CD4-positive, alpha-beta T cell treated with Interferon alpha-2 for 1 hour (primary cell): ENCODE measurements around the gene HRCT1.
"Not testable (repeated sequence)": the region's sequence is repeated elsewhere in the genome, so short reads cannot be mapped to it uniquely, and the experiment has no call there.

Experiments used
- DNase-seq, 2 donors: peaks; one replicate each; pipeline ENCODE4 v3.0.0-alpha.2; 2020 to 2022

HRCT1 gene

DNA sequence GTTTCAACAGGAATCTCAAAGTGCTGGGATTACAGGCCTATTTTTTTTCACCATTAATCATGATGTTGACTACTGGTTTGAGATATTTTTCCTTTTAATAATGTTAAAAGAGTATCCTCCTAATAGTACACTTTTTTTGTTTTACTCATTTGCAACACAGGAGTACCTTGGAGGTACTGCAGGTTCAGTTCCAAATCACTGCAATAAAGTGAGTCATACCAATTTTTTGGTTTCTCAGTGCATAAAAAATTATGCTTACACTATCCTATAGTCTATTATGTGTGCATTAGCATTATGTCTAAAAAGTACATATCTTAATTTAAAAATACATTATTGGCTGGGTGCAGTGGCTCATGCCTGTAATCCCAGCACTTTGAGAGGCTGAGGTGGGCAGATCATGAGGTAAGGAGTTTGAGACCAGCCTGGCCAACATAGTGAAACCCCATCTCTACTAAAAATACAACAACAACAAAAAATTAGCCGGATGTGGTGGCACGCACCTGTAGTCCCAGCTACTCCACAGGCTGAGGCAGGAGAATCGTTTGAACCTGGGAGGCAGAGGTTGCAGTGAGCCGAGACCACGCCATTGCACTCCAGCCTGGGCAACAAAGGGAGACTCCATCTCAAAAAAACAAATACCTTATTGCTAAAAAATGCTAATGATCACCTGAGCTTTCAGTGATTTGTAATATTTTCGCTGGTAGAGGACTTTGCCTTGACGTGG is 8.5 kb upstream of the HRCT1 start:
- not testable (repeated sequence) for DNase-seq

DNA sequence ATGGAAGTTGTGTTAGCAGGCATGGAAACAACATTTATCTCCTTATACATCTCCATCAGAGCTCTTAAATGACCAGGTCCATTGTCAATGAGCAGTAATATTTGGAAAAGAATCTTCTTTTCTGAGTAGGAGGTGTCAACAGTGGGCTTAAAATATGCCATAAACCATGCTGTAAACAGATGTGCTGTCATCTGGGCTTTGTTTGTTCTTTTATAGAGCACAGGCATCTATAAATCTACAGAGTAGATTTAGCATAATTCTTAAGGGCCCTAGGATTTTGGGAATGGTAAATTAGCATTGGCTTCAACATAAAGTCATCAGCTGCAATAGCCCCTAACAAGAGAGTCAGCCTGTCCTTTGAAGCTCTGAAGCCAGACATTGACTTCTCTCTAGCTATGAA is 7.7 kb upstream of the HRCT1 start:
- no peak for DNase-seq

DNA sequence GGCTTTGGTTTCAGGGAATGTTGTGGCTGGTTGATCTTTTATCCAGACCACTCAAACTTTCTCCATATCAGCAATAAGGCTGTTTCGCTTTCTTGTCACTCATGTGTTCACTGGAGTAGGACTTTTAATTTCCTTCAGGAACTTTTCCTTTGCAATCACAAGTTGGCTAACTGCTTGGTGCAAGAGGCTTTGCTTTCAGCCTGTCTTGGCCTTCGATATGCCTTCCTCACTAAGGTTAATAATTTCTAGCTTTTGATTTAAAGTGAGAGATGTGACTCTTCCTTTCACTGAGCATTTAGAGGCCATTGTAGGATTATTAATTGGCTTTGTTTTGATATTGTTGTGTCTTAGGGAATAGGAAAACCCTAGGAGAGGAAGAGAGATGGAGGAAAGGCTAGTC is 7.0 kb upstream of the HRCT1 start:
- no peak for DNase-seq

DNA sequence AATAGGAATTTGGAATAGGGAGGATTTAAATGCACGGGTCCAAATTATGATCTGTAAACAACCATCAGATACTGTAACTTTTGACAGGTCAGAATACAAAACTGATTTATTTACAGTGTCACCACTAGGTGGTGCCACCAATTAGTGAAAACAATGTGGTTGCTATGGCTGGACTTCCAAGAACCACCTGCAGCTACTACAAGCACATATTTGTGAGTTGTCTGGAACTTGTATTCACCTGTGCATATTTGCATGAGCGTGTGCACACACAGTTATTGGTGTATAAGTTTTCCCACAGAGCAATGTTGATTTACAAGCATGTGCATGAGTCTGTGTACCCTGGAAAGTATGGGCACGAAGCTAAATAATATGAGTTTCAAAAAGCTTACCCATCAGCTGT is 3.0 kb upstream of the HRCT1 start:
- DNase-seq, result peak; percentile 50 to 74

DNA sequence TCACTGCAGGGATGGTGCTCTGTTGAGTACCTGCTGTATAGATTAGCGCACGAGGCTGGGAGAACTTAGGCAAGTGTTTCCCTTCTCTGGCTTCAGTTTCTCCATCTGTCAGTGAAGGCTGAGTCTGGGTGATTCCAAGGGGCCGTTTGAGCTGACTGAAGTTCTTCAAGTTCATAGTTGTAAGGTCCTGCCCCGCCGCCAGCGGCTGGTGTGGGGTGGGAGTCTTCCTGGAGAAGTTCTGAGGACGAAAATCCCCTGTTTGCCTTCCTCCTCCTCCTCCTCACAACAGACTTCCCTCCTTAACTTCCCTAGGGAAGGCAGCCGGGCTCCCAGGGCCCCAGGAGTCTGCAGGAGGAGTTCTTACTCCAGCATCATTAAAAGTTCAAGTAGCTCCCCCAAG is 1.7 kb upstream of the HRCT1 start:
- DNase-seq, result no peak

DNA sequence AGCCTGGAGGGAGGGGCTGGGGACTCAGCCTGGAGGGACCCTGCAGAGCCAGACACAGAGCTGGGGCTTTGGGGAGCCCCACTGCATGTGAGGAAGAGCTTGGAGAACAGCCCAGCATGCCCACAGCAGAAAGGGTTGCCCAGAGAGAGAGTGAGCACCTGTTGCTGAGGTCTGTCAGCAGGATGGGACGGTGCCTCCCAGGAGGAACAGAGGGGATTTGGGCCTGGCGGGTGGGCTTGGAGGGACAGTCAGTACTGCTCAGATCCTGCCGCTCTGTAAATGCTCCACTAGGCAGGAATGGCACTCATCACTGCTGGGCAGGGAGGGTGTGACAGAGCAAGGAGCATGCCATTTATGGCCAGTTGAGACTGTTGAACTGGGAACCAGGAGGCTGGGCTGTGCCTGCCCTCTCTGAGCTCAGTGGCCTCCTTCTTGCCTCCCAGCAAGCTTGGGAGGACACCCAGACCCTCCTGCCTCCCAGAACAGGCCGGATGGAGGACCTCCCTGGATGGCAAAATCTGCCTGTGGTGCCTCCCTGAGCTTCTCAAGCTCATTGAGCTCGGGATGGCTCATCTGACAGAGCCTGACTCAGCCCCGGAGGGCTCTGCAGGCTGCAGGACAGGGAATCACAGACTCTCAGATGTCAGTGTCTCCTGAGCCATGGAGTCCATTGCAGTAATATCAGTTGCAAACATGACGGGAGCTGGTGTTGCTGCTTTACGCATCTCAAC is 786 bp upstream of the HRCT1 start:
- DNase-seq, result no peak

DNA sequence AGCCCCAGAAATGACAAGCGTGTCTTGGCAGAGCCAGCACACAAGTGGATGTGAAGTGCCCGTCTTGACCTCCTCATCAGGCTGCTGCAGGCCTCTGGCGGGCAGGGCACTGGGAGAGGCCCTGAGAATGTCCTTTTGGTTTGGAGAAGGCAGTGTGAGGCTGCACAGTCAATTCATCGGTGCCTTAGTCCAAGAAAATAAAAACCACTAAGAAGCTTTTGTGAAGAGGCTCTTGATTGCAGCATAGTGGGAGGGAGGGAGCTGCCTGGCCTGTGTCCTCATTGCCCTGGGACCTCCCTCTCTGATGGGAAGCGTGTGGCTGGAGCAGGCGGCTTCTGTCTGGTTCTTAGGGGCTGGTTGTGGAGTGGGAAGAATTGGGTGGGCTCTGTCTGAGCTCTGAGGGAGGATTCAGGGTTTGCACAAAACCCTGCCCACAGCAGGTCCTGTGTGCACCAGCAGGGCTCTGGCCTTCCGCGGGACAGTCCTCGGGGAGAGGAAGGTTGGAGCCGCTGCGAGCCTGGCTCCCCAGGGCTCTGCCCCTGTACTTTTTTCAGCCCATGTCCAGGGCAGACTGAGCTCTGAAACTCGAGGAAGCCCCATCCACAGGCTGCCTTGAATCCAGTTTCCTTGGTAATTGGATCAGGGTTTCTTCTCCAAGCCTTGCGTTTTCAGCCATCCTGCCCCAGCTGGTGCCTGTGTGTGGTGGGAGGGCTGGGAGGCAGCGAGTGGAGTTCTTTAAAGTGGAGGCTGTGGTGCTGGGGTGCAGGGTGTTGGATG is 1.1 kb downstream of the HRCT1 start:
- no peak for DNase-seq

DNA sequence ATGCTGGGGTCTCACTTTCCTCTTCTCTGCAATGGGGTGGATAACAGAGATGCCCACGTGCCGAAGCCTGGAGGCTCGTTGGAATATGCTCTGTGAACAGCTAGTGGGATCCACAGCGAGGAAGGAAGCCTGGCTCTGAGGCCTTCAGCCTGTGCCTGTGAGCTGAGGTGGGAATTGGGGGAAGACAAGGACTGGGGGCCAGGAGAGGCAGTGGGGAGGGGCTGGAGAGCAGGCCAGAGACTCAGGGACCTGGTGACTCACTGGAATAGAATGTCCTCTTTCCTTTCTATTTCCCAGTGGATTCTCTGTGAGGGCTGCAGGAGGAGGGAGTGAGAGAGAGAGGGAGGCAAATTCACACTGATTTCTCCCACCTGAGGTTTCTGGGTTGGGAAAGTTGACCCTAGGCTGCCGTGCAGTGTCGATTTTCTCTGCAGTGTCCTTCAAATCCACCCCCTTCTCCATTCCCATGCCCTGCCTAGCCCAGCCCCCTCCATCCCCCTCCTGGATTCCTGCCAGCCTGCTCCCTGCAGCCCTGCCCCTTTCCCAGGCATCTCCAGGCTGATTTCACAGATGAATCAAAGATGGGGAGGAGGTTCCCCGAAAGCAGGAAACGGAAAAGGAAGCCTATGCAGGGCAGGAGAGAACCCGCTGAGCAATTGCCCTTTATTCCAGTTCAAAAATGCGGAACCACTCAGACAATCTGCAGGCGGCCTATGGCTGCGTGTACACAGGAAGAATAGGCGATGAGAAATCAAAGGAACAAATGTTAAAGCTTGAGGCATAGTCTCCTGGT is 1.9 kb downstream of the HRCT1 start:
- DNase-seq, result peak; percentile 22 to 24

DNA sequence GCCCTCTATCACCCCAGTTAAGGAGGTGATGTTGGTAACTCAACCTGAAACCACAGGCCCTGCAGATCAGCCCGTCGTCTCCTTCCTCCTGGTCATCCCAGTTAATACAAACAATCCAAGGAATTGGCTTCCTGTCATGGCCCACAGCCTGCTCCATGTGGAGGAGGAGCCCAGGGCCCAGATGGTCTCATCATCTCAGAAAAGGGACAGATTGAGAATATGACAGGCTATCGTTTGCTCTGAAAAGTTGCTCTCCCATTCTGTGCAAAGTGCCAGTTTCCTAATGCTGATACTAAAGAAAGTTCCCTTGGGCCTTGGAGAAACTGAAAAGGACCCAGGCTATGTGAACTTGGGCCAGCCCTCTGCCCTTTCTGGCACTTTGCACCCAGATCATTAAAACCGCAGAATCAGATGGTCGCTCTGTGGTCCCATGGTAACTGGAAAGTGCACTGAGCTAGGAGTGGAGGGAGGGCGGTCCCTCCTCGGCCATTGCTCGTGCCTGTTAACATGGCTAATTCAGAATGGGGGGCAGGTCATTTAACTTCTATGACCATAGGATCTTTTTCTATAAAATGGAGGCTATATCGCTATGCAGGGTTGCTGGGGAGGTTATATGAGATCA is 2.6 kb downstream of the HRCT1 start:
- no peak for DNase-seq

DNA sequence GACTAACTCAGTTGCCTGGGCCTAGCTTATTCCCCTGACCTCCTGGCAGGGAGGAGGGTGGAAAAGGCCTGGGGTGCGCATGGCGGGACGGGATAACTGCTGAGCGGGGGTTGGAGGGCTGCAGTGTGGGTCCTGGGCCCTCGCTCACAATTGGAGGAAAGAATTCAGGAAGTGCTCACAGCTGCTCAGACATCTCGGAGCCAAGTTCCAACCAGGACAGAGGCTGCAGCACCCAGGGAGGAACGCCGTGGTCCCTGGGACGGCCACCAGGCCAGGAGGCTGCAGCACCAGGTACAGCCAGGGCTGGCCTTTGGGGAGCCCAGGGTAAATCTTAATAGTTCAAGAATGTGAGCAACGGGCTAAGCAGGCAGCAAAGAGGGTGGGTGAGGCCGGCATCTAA is 3.3 kb downstream of the HRCT1 start, which contains the start of gene SPAAR:
Gene SPAAR (plus strand): TSS at position 217 of the 400 bp plus-strand sequence. CDS start 974 bp downstream, outside the sequence.
- DNase-seq, result no peak

DNA sequence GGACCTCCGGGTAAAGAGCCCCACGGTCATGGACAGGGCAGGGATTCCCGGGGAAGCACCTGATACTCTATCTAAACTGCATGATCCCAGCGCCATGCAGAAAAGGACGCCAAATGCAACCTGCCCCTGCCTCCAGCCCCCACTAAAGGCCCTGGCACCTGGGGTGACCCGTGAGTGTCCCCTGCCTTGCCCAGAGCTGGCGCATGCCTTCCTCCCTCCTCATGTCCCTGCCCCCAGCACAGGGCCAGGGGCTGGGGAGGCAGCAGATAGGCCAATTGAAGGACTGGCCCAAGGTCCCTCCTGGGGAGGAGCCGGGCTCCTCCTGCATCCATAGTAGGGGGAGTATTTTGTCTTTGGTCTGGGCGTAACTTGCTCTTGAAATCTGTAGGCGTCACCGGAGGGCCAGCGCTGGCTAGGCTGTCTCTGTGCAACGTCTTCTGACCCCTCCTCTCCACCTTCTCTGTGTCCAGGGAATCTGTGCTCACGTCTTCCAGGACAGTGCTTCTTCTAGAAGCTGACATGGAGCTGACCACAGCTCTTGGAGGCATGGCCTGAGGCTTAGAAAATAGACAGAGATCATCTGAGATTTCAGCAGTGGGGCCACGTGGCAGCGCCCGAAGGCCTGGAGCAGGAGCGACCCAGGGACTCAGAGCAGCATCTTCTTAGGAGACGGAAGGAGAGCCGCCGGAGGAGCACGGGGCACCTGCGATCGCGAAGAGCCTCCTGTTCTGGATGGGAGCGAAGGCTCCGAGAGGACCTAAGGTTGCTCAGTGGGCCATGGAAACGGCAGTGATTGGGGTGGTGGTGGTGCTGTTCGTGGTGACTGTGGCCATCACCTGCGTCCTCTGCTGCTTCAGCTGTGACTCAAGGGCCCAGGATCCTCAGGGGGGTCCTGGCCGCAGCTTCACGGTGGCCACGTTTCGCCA is 3.9 kb downstream of the HRCT1 start:
- DNase-seq, result no peak

DNA sequence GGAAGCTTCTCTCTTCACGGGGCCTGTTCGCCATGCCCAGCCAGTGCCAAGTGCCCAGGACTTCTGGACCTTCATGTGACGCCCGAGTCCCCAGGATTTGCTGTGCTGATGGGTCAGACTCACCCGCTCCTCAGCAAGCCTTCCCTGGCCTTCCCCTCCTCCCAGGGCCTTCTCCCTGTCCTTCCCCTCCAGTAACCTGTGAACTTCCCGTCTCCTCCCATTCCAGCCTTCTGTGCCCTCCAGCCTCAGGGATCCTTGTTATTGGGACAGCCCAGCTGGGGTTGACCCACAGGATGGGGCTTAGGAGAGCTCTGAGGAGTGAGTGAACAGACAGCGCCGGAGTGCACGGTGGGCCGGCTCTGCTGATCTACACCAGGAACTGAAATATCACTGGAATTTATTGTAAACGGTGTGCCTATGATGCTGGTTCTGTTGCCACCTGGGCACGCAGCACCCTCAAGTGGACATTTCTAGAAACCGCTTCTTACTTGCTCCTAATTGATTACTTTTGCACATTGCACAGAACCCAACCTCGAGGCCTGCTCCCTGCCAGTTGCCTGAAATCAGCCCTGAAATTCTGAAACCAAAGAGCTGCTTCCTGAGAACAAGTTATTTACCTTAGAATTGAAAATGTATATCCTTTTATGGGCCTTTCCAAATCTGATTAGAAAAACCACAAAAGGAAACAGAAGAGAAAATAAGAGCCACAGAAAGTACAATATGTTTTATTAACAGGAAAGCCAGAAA is 4.8 kb downstream of the HRCT1 start:
- DNase-seq, result peak; percentile 46 to 73

DNA sequence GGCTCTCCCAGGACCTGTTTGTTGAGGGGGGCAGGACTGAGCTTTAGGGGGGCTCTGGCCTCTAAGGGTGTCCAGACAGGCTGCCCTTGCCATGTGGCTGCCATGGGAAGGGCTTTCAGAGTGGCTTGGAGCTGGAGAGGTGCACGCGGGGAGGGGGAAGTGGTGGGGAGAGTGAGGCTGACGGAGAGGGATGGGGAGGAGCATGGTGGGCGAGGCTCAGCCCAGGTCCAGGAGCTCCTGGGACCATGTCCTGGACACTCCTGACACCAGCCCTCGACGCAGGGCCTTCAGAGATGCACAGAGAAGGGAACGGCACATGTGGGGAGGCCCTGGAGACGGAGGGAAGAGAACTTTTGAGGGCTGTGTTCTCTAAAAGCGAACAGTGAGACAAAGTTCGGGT is 5.7 kb downstream of the HRCT1 start:
- DNase-seq, result no peak

DNA sequence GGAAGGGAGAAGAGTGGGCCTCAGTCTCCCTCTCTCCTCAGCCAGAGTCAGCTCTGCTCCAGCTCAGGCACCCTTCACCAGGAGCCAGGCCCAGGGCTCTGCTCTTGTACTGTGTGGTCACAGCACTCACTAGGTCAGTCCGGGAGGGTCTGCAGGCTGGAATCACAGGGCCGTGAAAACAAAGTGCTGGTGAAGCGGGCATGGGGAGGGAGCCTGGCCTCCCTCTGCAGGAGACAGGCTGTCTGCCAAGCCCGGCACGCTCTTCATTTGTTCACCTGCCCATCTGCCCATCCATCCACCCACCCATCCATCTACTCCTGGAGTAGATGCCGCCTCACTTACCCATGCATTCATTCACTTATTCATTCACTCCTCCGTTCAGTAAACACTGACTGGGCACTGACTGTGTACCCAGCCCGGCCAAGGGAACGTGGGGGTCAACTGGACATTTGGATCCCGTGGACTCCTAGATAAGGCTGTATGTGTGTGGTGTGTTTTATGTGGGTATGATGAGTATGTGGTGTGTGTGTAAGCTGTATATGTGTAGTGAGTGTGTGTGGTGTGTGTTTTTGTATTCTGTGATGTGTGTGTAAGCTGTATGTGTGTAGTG is 6.9 kb downstream of the HRCT1 start:
- DNase-seq, result no peak

DNA sequence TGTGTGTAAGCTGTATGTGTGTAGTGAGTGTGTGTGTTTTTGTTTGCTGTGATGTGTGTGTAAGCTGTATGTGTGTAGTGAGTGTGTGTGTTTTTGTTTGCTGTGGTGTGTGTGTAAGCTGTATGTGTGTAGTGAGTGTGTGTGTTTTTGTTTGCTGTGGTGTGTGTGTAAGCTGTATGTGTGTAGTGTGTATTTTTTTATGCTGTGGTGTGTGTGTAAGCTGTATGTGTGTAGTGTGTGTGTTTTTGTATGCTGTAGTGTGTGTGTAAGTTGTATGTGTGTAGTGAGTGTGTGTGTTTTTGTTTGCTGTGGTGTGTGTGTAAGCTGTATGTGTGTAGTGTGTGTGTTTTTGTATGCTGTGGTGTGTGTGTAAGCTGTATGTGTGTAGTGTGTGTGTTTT is 7.4 kb downstream of the HRCT1 start:
- not testable (repeated sequence) for DNase-seq

DNA sequence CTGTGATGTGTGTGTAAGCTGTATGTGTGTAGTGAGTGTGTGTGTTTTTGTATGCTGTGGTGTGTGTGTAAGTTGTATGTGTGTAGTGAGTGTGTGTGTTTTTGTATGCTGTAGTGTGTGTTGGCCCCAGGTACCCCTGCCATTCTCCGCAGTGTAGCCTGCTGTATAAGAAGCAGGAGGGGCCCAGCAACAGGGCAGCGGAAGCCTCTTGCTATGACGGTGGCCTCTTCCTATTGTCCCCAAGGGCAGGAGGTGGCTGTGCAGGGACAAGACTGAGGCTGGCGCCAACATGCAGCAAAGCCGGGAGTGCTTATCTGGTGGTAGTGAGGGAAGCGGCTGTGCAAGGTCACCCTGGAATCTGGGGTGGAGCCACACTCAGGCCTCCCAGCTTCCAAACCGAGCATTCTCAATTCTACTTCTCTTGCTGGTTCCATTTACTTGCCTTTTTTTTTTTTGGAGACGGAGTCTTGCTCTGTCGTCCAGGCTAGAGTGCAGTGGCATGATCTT is 8.4 kb downstream of the HRCT1 start:
- peak; percentile 9 to 43 for DNase-seq

DNA sequence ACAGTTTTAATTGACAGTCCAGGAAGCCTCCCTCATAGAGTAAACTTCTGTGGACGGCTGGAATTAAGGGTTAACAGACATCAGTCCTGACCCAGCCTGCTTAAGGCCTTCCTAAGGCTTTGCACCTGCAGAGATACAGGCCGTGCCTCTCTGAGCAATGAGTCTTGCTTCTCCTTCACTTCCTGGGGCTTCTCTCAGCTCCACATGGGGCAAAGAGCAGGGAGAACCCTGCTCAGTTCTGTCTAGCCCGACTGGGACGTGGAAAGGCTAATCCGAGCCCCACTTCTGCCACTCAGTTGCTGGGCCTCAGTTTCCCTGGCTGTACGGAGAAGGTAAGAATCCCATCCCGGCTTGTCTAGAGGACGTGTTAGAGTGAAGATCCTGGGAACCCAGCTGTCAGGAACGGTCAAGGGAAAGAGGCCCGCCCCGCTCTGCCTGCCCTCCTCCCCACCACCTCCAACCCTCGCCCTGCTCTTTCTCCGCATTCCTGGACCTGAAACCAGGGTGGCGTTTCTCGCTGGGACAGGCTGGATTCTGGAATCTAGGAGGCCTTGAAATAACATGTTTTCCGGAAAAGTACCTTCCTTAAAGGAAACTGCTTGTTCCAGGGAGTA is 9.8 kb downstream of the HRCT1 start:
- no peak for DNase-seq

DNA sequence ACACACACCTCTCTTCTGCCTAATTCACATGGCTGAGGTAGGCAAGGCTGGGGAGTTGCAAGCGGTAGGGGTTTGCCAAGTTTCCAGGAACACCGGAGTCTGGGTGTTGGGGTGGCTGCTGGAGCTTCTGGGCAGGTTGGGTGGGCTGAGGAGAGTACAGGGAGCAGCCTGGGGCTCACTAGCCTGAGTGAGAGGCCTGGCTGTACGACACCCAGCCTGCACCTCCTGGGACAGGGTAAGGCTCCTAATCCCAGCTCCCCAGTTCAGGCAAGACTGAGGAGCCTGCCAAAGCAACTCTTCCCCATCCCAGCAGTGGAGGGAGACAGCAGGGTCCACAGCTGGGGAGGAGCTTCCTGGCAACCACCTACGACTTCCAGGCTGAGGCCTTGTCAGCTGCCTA is 11.3 kb downstream of the HRCT1 start:
- no peak for DNase-seq

DNA sequence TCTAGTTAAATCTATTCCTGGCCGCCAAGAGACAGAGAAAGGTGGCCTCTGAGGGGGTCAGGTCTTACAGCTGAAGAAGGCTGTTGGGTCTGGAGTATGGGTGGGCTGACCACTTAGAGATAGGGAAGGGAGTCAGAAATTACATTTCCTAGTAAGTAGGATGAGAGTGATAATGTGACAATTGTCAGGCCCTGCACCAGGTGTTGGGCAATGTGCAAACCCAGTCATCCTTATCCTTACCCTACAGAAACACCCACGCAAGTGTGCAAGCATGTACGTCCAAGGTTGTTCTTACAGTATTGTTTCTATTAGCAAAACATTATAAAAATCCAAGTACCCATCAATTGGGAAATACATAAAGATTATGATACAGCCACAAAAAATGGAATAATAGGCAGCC is 12.8 kb downstream of the HRCT1 start:
- DNase-seq, result no peak
